HepG2 (cell line): ENCODE measurements around the gene AP1M1. TPM values are rescaled to one million over a fixed set of nuclear protein-coding genes. Genes with fewer than 3 reads are reported as not detected.

ENCODE experiments used
- ATAC-seq: fragments of 200-7000 bp; cut with Tn5 transposase; 3 replicates; pipeline ENCODE4 v1.9.1; 2020; ENCODE audit warnings: mild to moderate bottlenecking, moderate library complexity
- BruUV-seq: library from RNA; stranded (reverse); fragments of 400-500 nt; replicated peaks from 2 replicates; lab custom pipeline; 2021; lab: Mats Ljungman, UMichigan
- CTCF ChIA-PET: fragments of 300-600 bp; formaldehyde crosslinking; extraction: SDS; loops from one replicate; lab custom pipeline; 2021; ENCODE audit warnings: low total read pairs, inconsistent platforms, low intra/inter-chr PET ratio; lab: Yijun Ruan, JAX
- POLR2A ChIA-PET: fragments of 350-600 bp; sonication (Branson Sonifier 250); formaldehyde crosslinking; loops from one replicate; lab custom pipeline; 2020; ENCODE audit warnings: antibody characterized with exemption, inconsistent platforms; lab: Yijun Ruan, JAX
- DNase-seq: peaks from one replicate; pipeline ENCODE4 v3.0.0-alpha.2; 2015; ENCODE audit warnings: low spot score
- FAIRE-seq: peaks from 3 replicates; lab custom pipeline; 2011; peaks lifted over from hg19 to GRCh38; lab: Jason Lieb, UNC
- H2AFZ ChIP-seq: one replicate; pipeline ENCODE4 v1.6.1; 2011; ENCODE audit warnings: low read length, inconsistent platforms
- H3K27ac ChIP-seq: fragments of 300-600 bp; 3 replicates; pipeline ENCODE4 v1.8.0; 2011; ENCODE audit warnings: mixed run types, mild to moderate bottlenecking, mixed read lengths, low read length, inconsistent platforms; ENCODE audit not compliant: insufficient read depth; ENCODE audit errors: extremely low read length
- H3K27me3 ChIP-seq, 2 experiments: fragments of 200-600 bp in 1 of 2; 2 replicates in 1 of 2; 3 replicates in 1 of 2; pipeline versions ENCODE4 v1.6.0 to v1.8.0; 2011; ENCODE audit warnings: low read length in 2 of 2, mild to moderate bottlenecking in 2 of 2, moderate library complexity in 2 of 2, inconsistent platforms in 1 of 2; ENCODE audit not compliant: insufficient read depth in 2 of 2, control insufficient read depth in 1 of 2
- H3K36me3 ChIP-seq, 2 experiments: fragments of 200-600 bp in 1 of 2; replicated peaks in 1 of 2; 2 replicates in 1 of 2; 3 replicates in 1 of 2; pipeline versions ENCODE4 v1.5.1 to v1.8.0; 2011; ENCODE audit warnings: low read length in 2 of 2, inconsistent platforms in 1 of 2; ENCODE audit not compliant: insufficient read depth in 2 of 2, control insufficient read depth in 1 of 2
- H3K4me1 ChIP-seq: 2 replicates; pipeline ENCODE4 v1.5.1; 2012; ENCODE audit warnings: low read length, inconsistent platforms; ENCODE audit not compliant: insufficient read depth
- H3K4me2 ChIP-seq: 2 replicates; pipeline ENCODE4 v1.6.0; 2011; ENCODE audit warnings: low read depth, low read length, inconsistent platforms
- H3K4me3 ChIP-seq, 3 experiments: fragments of 200-600 bp in 1 of 3; sonication (generic), shearing (Covaris generic) in 1 of 3; replicated peaks in 1 of 3; 2 replicates each; pipeline ENCODE4 v1.5.1; 2011 to 2016; ENCODE audit warnings: low read length in 3 of 3, inconsistent platforms in 2 of 3, low read depth in 2 of 3, mild to moderate bottlenecking in 2 of 3, control low read depth in 1 of 3, mixed read lengths in 1 of 3; ENCODE audit not compliant: insufficient read depth in 1 of 3
- H3K79me2 ChIP-seq: one replicate; pipeline ENCODE4 v1.6.1; 2011; ENCODE audit warnings: low read length, inconsistent platforms; ENCODE audit not compliant: insufficient read depth
- H3K9ac ChIP-seq: 2 replicates; pipeline ENCODE4 v1.6.0; 2011; ENCODE audit warnings: mild to moderate bottlenecking, low read depth, low read length, inconsistent platforms; ENCODE audit not compliant: insufficient read depth
- H3K9me3 ChIP-seq: 2 replicates; pipeline ENCODE4 v1.5.1; 2012; ENCODE audit warnings: mild to moderate bottlenecking, low read length
- H4K20me1 ChIP-seq: 2 replicates; pipeline ENCODE4 v1.6.0; 2011; ENCODE audit warnings: inconsistent platforms, mild to moderate bottlenecking, low read length, moderate library complexity; ENCODE audit not compliant: insufficient read depth
- AGO2 ChIP-seq: fragments of 200-400 bp; formaldehyde crosslinking; optimal IDR thresholded peaks from 2 replicates; pipeline ENCODE3; 2017; ENCODE audit warnings: mild to moderate bottlenecking, low read depth, low read length, moderate library complexity
- CENPT ChIP-seq: sonication (generic); formaldehyde crosslinking; IDR thresholded peaks from 2 replicates; pipeline ENCODE4 v1.8.0; 2022; ENCODE audit warnings: low read depth, mild to moderate bottlenecking, moderate library complexity, missing genetic modification reagents
- RCOR2 ChIP-seq: IDR thresholded peaks from 2 replicates; pipeline ENCODE4 v1.6.1; 2016; ENCODE audit warnings: missing biosample characterization, missing genetic modification reagents
- RFXAP ChIP-seq: sonication (generic); formaldehyde crosslinking; IDR thresholded peaks from 2 replicates; pipeline ENCODE4 v1.4.0; 2020; ENCODE audit warnings: missing genetic modification reagents, borderline replicate concordance
- SMAD3 ChIP-seq: sonication (generic); formaldehyde crosslinking; IDR thresholded peaks from 2 replicates; pipeline ENCODE4 v1.4.0; 2020; ENCODE audit warnings: missing genetic modification reagents
- SMYD3 ChIP-seq: sonication (generic); formaldehyde crosslinking; IDR thresholded peaks from 2 replicates; pipeline ENCODE4 v1.8.1; 2023; ENCODE audit warnings: mild to moderate bottlenecking, missing genetic modification reagents
- SRSF9 ChIP-seq: fragments of 200-400 bp; formaldehyde crosslinking; IDR thresholded peaks from 2 replicates; pipeline ENCODE4 v1.6.1; 2018; ENCODE audit warnings: borderline replicate concordance, mild to moderate bottlenecking, low read depth, low read length; ENCODE audit not compliant: insufficient read depth, poor library complexity, severe bottlenecking
- WGBS: methylation state at CpG from one replicate; pipeline ENCODE4 v1.1.6; 2017; ENCODE audit warnings: low lambda C conversion rate; 5-methylcytosine and 5-hydroxymethylcytosine counted together
- in situ Hi-C: cut with HindIII; loops from 2 replicates; pipeline ENCODE4 v1.10.0; 2017; ENCODE audit warnings: low pct_unique_long_range_greater_than_20kb; ENCODE audit not compliant: extremely low pct_ligation_motif_present
- intact Hi-C: fragments of 100-400 bp; cut with micrococcal nuclease; formaldehyde crosslinking; loops from one replicate; pipeline ENCODE4 v1.10.0; 2022; ENCODE audit not compliant: unreplicated experiment
- polyA plus RNA-seq, 8 experiments: library from polyadenylated mRNA; depleted of rRNA in 3 of 8; stranded (reverse) in 7 of 8; unstranded in 1 of 8; fragments of >200 nt; fragmentation: Illumina TruSeq in 4 of 8; extraction: Trizol in 4 of 8; gene quantifications; 2 replicates each; pipeline versions ENCODE4 v1.2.1 to v1.2.3, GENCODE V29; 2011 to 2016; ENCODE audit warnings: low read depth in 4 of 8, missing spikeins in 1 of 8, mixed read lengths in 1 of 8; ENCODE audit not compliant: insufficient read depth in 1 of 8
- total RNA-seq, 5 experiments: library from RNA; depleted of rRNA; stranded (reverse); fragments of >200 nt; fragmentation: Illumina TruSeq; extraction: Trizol; gene quantifications; 2 replicates each; pipeline ENCODE4 v1.2.3, GENCODE V29; 2016; ENCODE audit warnings: low read depth in 1 of 5
- TF ChIP-seq, protein P1 (sequence below): sonication (generic); formaldehyde crosslinking; IDR thresholded peaks from 2 replicates; pipeline ENCODE4 v1.4.0; 2020; ENCODE audit warnings: missing genetic modification reagents
- TF ChIP-seq, protein P2 (sequence below): sonication (generic); formaldehyde crosslinking; IDR thresholded peaks from 2 replicates; pipeline ENCODE4; 2020; ENCODE audit warnings: missing genetic modification reagents, mild to moderate bottlenecking, borderline replicate concordance

AP1M1 gene
- total and polyA plus RNA-seq, 2 of the 13 experiments (the other 11 are each of a cell fraction or from before 2014, with no cell fraction given) = 34.4 to 46.1 TPM

DNA sequence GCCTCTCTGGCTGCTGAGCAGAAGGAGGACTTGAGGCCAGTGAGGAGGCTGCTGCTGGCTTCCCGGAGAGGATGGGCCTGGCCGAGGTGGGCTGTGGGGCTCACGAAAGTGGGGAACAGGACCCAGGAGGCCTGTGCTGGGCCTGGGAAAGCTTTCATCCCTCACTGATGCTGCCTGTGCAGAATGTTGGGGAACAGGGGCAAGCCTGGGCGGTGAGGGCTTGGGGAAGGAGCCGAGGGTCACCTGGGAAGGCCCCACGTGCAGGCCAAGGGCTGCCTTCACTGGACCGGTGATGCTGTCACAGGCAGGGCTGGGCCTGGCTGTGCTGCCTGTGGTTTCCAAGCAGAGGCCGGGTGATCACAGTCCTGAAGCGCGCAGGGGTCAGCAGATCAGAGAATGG is 9.4 kb downstream of the AP1M1 start:
- H4K20me1 ChIP-seq = no peaks in the 10 kb centered on the region
- no peak overlapping the region for H3K27ac ChIP-seq
- ChIA-PET POLR2A (no interaction called here), CTCF (no interaction called here)
- DNase-seq = no peak
- no peak overlapping the region for H3K4me2 ChIP-seq
- TF ChIP-seq AGO2 (peak; percentile 56), SMAD3 (CRISPR knock-in tag) (no peak)
- no peak overlapping the region for H3K4me3 ChIP-seq
- peaks cover 24 to 43% of the 10 kb centered on the region in 2 experiments; a peak in 4 of 5 replicates for H3K36me3 ChIP-seq
- H2AFZ ChIP-seq = no peak overlapping the region
- 98% methylated on average over 8 of the region's 10 CpGs for WGBS
- no peak for ATAC-seq
- in situ Hi-C loops (no loop called here), intact Hi-C loops (no loop called here)
- H3K79me2 ChIP-seq = no peaks in the 10 kb centered on the region
- H3K9me3 ChIP-seq = no peaks in the 10 kb centered on the region
- H3K9ac ChIP-seq = no peak overlapping the region
- BruUV-seq = no TSS peak
- H3K27me3 ChIP-seq = no peaks in the 10 kb centered on the region
- H3K4me1 ChIP-seq = peaks cover 24% of the 10 kb centered on the region
- FAIRE-seq = no peak

DNA sequence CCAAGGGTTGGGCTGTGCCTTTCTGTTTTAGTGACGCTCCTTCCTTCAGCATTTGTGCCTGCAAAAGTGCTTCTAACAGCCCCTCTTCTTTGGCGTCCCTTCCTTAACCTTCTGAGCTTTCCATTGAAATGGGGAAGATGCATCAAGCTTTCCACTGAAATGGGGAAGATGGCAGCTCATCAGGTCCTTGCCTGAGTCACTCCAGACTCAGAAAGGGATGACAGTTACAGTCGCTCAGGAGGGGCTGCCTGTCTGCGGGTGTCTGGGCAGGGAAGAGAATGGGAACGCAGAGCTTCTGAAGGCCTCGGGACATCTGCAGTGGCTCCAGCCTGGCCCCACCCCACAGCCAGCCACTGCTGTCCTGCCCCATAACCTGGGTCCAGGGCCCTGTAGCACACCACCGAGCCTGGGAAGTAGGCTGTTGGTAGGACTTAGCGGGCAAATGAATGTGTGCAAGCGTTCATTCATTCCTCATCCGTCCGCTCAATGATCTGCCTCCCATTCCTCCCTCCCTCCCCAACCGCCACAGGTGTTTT is 9.8 kb downstream of the AP1M1 start:
- Histone ChIP-seq H4K20me1 (no peaks in the 10 kb centered on the region), H3K79me2 (no peaks in the 10 kb centered on the region), H3K27me3 (no peaks in the 10 kb centered on the region), H3K4me2 (no peak overlapping the region), H3K9ac (no peak overlapping the region), H2AFZ (no peak overlapping the region), H3K36me3 (peaks cover 24 to 38% of the 10 kb centered on the region in 2 experiments; a peak in 4 of 5 replicates), H3K27ac (no peak overlapping the region), H3K9me3 (no peaks in the 10 kb centered on the region), H3K4me3 (no peak overlapping the region), H3K4me1 (peaks cover 19% of the 10 kb centered on the region)
- no peak for DNase-seq
- POLR2A ChIA-PET = no interaction called here
- in situ Hi-C loops = no loop called here
- CTCF ChIA-PET = no interaction called here
- BruUV-seq = no TSS peak
- ATAC-seq = no peak
- intact Hi-C loops = no loop called here
- WGBS = 93% methylated on average over 10 of the region's 12 CpGs
- FAIRE-seq = no peak
- TF ChIP-seq SMYD3 (CRISPR knock-in tag) = no peak
- TF ChIP-seq, protein P1, sequence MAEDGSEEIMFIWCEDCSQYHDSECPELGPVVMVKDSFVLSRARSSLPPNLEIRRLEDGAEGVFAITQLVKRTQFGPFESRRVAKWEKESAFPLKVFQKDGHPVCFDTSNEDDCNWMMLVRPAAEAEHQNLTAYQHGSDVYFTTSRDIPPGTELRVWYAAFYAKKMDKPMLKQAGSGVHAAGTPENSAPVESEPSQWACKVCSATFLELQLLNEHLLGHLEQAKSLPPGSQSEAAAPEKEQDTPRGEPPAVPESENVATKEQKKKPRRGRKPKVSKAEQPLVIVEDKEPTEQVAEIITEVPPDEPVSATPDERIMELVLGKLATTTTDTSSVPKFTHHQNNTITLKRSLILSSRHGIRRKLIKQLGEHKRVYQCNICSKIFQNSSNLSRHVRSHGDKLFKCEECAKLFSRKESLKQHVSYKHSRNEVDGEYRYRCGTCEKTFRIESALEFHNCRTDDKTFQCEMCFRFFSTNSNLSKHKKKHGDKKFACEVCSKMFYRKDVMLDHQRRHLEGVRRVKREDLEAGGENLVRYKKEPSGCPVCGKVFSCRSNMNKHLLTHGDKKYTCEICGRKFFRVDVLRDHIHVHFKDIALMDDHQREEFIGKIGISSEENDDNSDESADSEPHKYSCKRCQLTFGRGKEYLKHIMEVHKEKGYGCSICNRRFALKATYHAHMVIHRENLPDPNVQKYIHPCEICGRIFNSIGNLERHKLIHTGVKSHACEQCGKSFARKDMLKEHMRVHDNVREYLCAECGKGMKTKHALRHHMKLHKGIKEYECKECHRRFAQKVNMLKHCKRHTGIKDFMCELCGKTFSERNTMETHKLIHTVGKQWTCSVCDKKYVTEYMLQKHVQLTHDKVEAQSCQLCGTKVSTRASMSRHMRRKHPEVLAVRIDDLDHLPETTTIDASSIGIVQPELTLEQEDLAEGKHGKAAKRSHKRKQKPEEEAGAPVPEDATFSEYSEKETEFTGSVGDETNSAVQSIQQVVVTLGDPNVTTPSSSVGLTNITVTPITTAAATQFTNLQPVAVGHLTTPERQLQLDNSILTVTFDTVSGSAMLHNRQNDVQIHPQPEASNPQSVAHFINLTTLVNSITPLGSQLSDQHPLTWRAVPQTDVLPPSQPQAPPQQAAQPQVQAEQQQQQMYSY (CRISPR knock-in tag) = no peak
- no peak for TF ChIP-seq CENPT (CRISPR knock-in tag)
- no peak for TF ChIP-seq RFXAP (CRISPR knock-in tag)
- no peak for TF ChIP-seq SRSF9
- TF ChIP-seq RCOR2 (CRISPR knock-in tag) = no peak
- TF ChIP-seq, protein P2, sequence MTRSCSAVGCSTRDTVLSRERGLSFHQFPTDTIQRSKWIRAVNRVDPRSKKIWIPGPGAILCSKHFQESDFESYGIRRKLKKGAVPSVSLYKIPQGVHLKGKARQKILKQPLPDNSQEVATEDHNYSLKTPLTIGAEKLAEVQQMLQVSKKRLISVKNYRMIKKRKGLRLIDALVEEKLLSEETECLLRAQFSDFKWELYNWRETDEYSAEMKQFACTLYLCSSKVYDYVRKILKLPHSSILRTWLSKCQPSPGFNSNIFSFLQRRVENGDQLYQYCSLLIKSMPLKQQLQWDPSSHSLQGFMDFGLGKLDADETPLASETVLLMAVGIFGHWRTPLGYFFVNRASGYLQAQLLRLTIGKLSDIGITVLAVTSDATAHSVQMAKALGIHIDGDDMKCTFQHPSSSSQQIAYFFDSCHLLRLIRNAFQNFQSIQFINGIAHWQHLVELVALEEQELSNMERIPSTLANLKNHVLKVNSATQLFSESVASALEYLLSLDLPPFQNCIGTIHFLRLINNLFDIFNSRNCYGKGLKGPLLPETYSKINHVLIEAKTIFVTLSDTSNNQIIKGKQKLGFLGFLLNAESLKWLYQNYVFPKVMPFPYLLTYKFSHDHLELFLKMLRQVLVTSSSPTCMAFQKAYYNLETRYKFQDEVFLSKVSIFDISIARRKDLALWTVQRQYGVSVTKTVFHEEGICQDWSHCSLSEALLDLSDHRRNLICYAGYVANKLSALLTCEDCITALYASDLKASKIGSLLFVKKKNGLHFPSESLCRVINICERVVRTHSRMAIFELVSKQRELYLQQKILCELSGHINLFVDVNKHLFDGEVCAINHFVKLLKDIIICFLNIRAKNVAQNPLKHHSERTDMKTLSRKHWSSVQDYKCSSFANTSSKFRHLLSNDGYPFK (CRISPR knock-in tag) = no peak
